NB4 (cell line): ENCODE data around the gene S100A12.

Experiments
- CTCF ChIP-seq: IDR thresholded peaks from one replicate; pipeline ENCODE4 v1.5.1; 2012; ENCODE audit warnings: low read depth, low read length
- MAX ChIP-seq: IDR thresholded peaks from 2 replicates; pipeline ENCODE4 v1.6.1; 2011; ENCODE audit warnings: low read depth, low read length
- MYC ChIP-seq: IDR thresholded peaks from 2 replicates; pipeline ENCODE4 v1.6.1; 2011; ENCODE audit warnings: low read depth, low read length
- POLR2A ChIP-seq: IDR thresholded peaks from 2 replicates; pipeline ENCODE4 v1.6.1; 2011; ENCODE audit warnings: mild to moderate bottlenecking; ENCODE audit not compliant: insufficient read length; ENCODE audit errors: extremely low read depth

- no peak for TF ChIP-seq POLR2A
- peak; percentile 29 for TF ChIP-seq CTCF
- no peak for TF ChIP-seq MYC
- no peak for TF ChIP-seq MAX
These were observed 18.5 kb upstream of the S100A12 start for GRCh38 chr1:153393926-153394325.
